Nephron (organoid): Measurements from ENCODE around the gene RGPD8.
A peak's percentile ranks its signal among the peaks of the same experiment; 100 is the strongest.

Source experiments
- H3K27ac Mint-ChIP-seq, 3 experiments: 2 replicates each; pipeline ENCODE4 v1.8.0; 2020; ENCODE audit warnings: mixed read lengths in 3 of 3, mild to moderate bottlenecking in 2 of 3, moderate library complexity in 1 of 3
- H3K27me3 Mint-ChIP-seq: 2 replicates; pipeline ENCODE4 v1.8.0; 2021; ENCODE audit warnings: low read depth, mild to moderate bottlenecking, moderate library complexity, mixed read lengths
- H3K36me3 Mint-ChIP-seq: 2 replicates; pipeline ENCODE4 v1.8.0; 2020; ENCODE audit warnings: low read depth, mixed read lengths
- H3K4me1 Mint-ChIP-seq: 2 replicates; pipeline ENCODE4 v1.8.0; 2020; ENCODE audit warnings: mixed read lengths
- H3K4me3 Mint-ChIP-seq, 3 experiments: 2 replicates each; pipeline ENCODE4 v1.8.0; 2020; ENCODE audit warnings: mild to moderate bottlenecking in 3 of 3, mixed read lengths in 3 of 3, moderate library complexity in 2 of 3
- H3K9me3 Mint-ChIP-seq: 2 replicates; pipeline ENCODE4 v1.8.0; 2020; ENCODE audit warnings: mixed read lengths
- TF ChIP-seq, protein P1 (sequence below), 3 experiments: fragments of 200-600 bp; sonication (generic); IDR thresholded peaks; one replicate each; pipeline ENCODE4 v1.5.0; 2021; ENCODE audit warnings: antibody characterized with exemption in 3 of 3; ENCODE audit not compliant: unreplicated experiment in 3 of 3

RGPD8 gene

DNA sequence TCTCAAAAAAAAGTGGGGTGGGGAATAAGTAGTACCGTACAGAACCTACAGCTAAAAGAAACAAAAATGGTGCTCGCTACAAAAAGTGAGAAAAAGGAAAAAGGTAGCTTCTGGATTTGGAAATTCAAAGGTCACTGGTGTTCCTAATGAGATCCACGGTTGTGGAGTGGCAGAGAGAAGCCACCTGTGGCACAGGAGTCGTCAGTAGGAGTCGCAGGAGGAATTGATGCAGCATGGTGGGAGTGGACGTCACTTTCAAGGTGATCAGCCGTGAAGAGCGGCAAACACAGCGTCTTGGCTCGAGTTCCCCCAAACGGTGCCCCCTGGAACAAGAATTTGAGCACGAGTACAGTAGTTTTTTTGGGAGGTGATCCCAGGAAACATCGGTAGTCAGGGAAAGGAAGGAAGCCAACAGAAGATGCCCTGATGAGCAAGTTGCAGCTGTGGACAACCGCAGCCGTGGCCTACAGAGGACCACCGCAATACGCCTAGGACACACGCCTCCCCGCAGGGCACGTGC lies 47.1 kb upstream of the RGPD8 start:
- Mint-ChIP-seq H3K4me3 (peak overlapping the region; percentile 93 to 97 (median 94)), H3K27me3 (no peaks in the 10 kb centered on the region), H3K36me3 (peaks cover 8% of the 10 kb centered on the region), H3K9me3 (no peaks in the 10 kb centered on the region), H3K27ac (peak overlapping the region; percentile 77 to 91 (median 88)), H3K4me1 (peaks cover 21% of the 10 kb centered on the region)
- TF ChIP-seq, protein P1, sequence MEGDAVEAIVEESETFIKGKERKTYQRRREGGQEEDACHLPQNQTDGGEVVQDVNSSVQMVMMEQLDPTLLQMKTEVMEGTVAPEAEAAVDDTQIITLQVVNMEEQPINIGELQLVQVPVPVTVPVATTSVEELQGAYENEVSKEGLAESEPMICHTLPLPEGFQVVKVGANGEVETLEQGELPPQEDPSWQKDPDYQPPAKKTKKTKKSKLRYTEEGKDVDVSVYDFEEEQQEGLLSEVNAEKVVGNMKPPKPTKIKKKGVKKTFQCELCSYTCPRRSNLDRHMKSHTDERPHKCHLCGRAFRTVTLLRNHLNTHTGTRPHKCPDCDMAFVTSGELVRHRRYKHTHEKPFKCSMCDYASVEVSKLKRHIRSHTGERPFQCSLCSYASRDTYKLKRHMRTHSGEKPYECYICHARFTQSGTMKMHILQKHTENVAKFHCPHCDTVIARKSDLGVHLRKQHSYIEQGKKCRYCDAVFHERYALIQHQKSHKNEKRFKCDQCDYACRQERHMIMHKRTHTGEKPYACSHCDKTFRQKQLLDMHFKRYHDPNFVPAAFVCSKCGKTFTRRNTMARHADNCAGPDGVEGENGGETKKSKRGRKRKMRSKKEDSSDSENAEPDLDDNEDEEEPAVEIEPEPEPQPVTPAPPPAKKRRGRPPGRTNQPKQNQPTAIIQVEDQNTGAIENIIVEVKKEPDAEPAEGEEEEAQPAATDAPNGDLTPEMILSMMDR (IDR thresholded peaks at IDR 0.05; ENCODE audit: unreplicated experiment in 3 of 3): no peak

DNA sequence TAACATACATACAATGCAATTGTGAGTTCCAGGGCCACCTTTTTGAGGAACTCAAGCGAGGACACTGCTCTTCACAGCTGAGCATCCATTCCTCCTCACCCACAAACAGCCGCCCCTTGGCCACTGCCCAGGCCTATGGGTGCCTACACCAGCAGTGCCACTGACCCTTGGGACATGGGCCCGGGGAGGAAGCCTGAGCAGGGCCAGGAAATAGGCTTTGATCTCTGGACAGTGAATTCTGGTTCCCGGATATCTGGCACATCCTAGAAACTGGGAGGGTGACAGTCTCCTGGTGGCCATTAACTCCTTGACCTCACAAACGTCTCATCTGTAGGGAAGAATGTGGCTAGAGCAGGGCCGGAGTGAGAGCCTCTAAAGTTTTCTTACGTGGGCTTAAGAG lies 43.0 kb upstream of the RGPD8 start:
- TF ChIP-seq, protein P1 (IDR thresholded peaks at IDR 0.05; ENCODE audit: unreplicated experiment in 3 of 3): no peak
- H3K4me1 Mint-ChIP-seq: peaks cover 4% of the 10 kb centered on the region
- no peak overlapping the region for H3K4me3 Mint-ChIP-seq
- no peak overlapping the region for H3K27ac Mint-ChIP-seq
- H3K36me3 Mint-ChIP-seq: no peaks in the 10 kb centered on the region
- H3K9me3 Mint-ChIP-seq: no peaks in the 10 kb centered on the region
- peaks cover 5% of the 10 kb centered on the region for H3K27me3 Mint-ChIP-seq

DNA sequence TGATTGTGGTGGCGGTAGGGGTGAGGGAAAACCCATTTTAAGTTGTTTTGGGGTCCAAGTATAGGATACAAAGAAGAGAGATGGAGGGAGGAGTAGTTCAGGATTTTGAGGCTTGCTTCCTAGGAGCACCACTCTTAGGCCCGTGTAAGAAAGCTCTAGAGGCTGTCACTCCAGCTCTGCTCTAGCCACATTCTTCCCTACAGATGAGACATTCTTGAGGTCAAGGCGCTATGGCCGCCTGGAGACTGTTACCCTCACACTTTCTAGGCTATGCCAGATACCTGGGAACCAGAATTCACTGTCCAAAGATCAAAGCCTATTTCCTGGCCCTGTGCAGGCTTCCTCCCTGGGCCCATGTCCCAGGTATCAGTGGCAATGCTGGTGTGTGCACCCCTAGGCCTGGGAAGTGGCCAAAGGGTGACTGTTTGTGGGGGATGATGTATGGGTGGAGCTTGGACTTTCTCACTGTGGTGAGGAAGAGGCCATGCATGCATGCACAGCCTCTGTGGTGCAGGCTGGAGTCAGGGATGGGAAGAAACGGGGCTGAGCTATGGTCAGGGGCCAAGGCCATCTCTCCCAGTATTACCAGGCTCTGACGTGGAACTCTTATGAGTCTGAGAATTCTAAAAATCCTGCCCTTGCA lies 41.5 kb upstream of the RGPD8 start:
- Mint-ChIP-seq H3K4me3 (no peak overlapping the region), H3K27ac (no peak overlapping the region), H3K9me3 (no peaks in the 10 kb centered on the region), H3K27me3 (peaks cover 5% of the 10 kb centered on the region), H3K36me3 (no peaks in the 10 kb centered on the region), H3K4me1 (no peaks in the 10 kb centered on the region)
- TF ChIP-seq, protein P1 (IDR thresholded peaks at IDR 0.05; ENCODE audit: unreplicated experiment in 3 of 3): no peak

DNA sequence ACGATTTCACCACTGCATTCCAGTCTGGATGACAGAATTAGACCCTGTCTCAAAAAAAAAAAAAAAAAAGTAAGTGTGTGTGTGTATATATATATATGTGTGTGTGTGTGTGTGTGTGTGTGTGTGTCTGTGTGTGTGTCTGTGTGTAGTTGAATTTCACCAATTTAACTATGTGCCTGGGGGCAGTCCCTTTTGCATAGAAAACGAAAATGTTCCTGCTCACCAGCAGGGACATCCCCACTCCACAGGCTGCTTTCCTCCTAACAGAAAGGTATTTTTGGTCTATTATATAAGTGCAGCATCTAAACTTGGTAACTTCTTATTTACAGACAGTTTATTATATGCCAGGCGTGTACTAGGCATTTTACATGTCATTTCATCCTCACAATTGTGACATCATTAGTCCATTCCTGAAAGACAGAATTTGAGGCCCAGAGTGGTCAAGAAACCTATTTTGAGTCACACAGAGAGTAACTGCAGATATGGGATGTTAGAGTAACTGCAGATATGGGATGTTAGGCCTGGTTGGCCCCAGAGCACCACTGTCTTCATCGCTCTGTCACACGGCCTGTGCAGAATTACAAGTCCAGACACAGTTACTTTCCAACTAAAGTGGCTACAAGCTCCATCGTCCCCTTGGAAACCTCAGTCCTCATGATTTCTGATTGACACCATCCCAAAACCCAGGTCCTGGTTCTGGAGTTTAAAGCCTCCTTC lies 39.3 kb upstream of the RGPD8 start:
- Mint-ChIP-seq H3K27ac (no peak overlapping the region), H3K4me1 (no peaks in the 10 kb centered on the region), H3K4me3 (no peak overlapping the region), H3K36me3 (no peaks in the 10 kb centered on the region), H3K27me3 (peaks cover 5% of the 10 kb centered on the region), H3K9me3 (peaks cover 12% of the 10 kb centered on the region)
- TF ChIP-seq, protein P1 (IDR thresholded peaks at IDR 0.05; ENCODE audit: unreplicated experiment in 3 of 3): no peak

DNA sequence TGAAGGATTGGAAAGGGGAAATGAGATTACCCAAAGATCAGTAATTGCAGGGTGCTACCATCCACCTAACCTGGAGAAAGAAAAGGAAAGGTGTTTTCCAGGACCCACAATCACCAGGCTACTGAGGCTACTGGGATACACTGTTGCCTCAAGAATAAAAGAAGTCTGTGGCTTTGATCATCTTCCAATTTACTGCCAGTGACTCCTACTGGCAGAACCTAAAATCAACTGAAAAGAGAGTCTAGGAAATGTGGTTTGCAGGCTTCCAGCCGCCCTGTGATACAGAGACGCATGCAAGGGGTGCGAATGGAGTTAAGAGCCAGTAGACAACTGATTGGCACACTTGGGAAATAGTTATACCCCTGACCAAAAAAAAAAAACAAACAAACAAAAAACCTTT lies 31.9 kb upstream of the RGPD8 start:
- Mint-ChIP-seq H3K36me3 (no peaks in the 10 kb centered on the region), H3K27me3 (no peaks in the 10 kb centered on the region), H3K4me1 (no peaks in the 10 kb centered on the region), H3K9me3 (peaks cover 27% of the 10 kb centered on the region), H3K27ac (no peak overlapping the region), H3K4me3 (no peak overlapping the region)
- TF ChIP-seq, protein P1 (IDR thresholded peaks at IDR 0.05; ENCODE audit: unreplicated experiment in 3 of 3): no peak
